Neural cell (in vitro differentiated cells): ENCODE data around the gene PGM2L1. TPM values are rescaled to one million over a fixed set of nuclear protein-coding genes. Genes with fewer than 3 reads are reported as not detected.
"Not testable (repeated sequence)": the region's sequence is repeated elsewhere in the genome, so short reads cannot be mapped to it uniquely, and the experiment has no call there.

Experiments used
- H2AFZ ChIP-seq: fragments of 200-600, 300-800 bp; sonication (generic), shearing (Covaris generic); 2 replicates; pipeline ENCODE4 v1.6.0; 2014; ENCODE audit warnings: low read depth, mild to moderate bottlenecking, antibody characterized with exemption, low read length, moderate library complexity
- H3F3A ChIP-seq: fragments of 200-600 bp; shearing (Covaris generic); 2 replicates; pipeline ENCODE4 v1.6.1; 2016; ENCODE audit warnings: mild to moderate bottlenecking, moderate library complexity, mixed read lengths, antibody characterized with exemption, low read length; ENCODE audit not compliant: insufficient read depth, poor library complexity, severe bottlenecking
- H3K27ac ChIP-seq: fragments of 200-600, 300-800 bp; sonication (generic), shearing (Covaris generic); 2 replicates; pipeline ENCODE4 v1.5.1; 2014; ENCODE audit warnings: mild to moderate bottlenecking, low read length, moderate library complexity
- H3K27me3 ChIP-seq: fragments of 300-800, 200-600 bp; sonication (generic), shearing (Covaris generic); 2 replicates; pipeline ENCODE4 v1.6.0; 2014; ENCODE audit warnings: mild to moderate bottlenecking, low read depth, low read length, moderate library complexity; ENCODE audit not compliant: insufficient read depth
- H3K36me3 ChIP-seq: fragments of 300-800, 200-600 bp; sonication (generic), shearing (Covaris generic); 2 replicates; pipeline ENCODE4 v1.5.1; 2014; ENCODE audit warnings: mild to moderate bottlenecking, antibody characterized with exemption, low read length, moderate library complexity; ENCODE audit not compliant: insufficient read depth
- H3K4me2 ChIP-seq: fragments of 300-800, 200-600 bp; sonication (generic), shearing (Covaris generic); 2 replicates; pipeline ENCODE4 v1.6.0; 2014; ENCODE audit warnings: mild to moderate bottlenecking, low read length
- H3K4me3 ChIP-seq: fragments of 300-800, 200-600 bp; sonication (generic), shearing (Covaris generic); 2 replicates; pipeline ENCODE4 v1.5.1; 2014; ENCODE audit warnings: mild to moderate bottlenecking, low read length, moderate library complexity
- H3K79me2 ChIP-seq: fragments of 200-600 bp; shearing (Covaris generic); replicated peaks from 2 replicates; pipeline ENCODE4 v1.6.0; 2014; ENCODE audit warnings: mild to moderate bottlenecking, low read length, moderate library complexity; ENCODE audit not compliant: insufficient read depth
- H3K9ac ChIP-seq: fragments of 300-800, 200-600 bp; sonication (generic), shearing (Covaris generic); 2 replicates; pipeline ENCODE4 v1.6.1; 2016; ENCODE audit warnings: mild to moderate bottlenecking, low read length, mixed read lengths
- H3K9me2 ChIP-seq: fragments of 200-600 bp; shearing (Covaris generic); 2 replicates; pipeline ENCODE4 v1.6.1; 2016; ENCODE audit warnings: mild to moderate bottlenecking, low read length, mixed read lengths; ENCODE audit not compliant: insufficient read depth
- H3K9me3 ChIP-seq: fragments of 200-600, 300-800 bp; sonication (generic), shearing (Covaris generic); 2 replicates; pipeline ENCODE4 v1.6.1; 2016; ENCODE audit warnings: mild to moderate bottlenecking, mixed run types, low read length, moderate library complexity, mixed read lengths
- H4K20me1 ChIP-seq: fragments of 200-600 bp; shearing (Covaris generic); 2 replicates; pipeline ENCODE4 v1.6.1; 2016; ENCODE audit warnings: mild to moderate bottlenecking, mixed run types; ENCODE audit not compliant: insufficient read depth
- EP300 ChIP-seq: fragments of 450-650 bp; conservative IDR thresholded peaks from 2 replicates; pipeline ENCODE4 v1.6.1; 2014; ENCODE audit warnings: antibody characterized with exemption, mild to moderate bottlenecking, moderate library complexity; ENCODE audit not compliant: poor library complexity, severe bottlenecking
- EZH2 ChIP-seq: fragments of 200-600, 300-800 bp; shearing (Covaris generic), sonication (generic); IDR thresholded peaks from 2 replicates; pipeline ENCODE4 v1.6.1; 2014; ENCODE audit warnings: antibody characterized with exemption, low read length, borderline replicate concordance, mild to moderate bottlenecking; ENCODE audit not compliant: insufficient read depth, poor library complexity, severe bottlenecking
- MXI1 ChIP-seq: fragments of 450-650 bp; conservative IDR thresholded peaks from 2 replicates; pipeline ENCODE4 v1.6.1; 2014; ENCODE audit warnings: antibody characterized with exemption, mild to moderate bottlenecking; ENCODE audit not compliant: poor library complexity, severe bottlenecking
- POLR2AphosphoS5 ChIP-seq: IDR thresholded peaks from 2 replicates; pipeline ENCODE4 v1.6.1; 2012
- RAD21 ChIP-seq: fragments of 450-650 bp; conservative IDR thresholded peaks from 2 replicates; pipeline ENCODE4 v1.6.1; 2014; ENCODE audit warnings: antibody characterized with exemption, mild to moderate bottlenecking, moderate library complexity
- SMC3 ChIP-seq: fragments of 450-650 bp; conservative IDR thresholded peaks from 2 replicates; pipeline ENCODE4 v1.6.1; 2014; ENCODE audit warnings: antibody characterized with exemption, mild to moderate bottlenecking, moderate library complexity; ENCODE audit not compliant: poor library complexity
- TAF1 ChIP-seq: IDR thresholded peaks from 2 replicates; pipeline ENCODE4 v1.6.1; 2012; ENCODE audit warnings: low read depth
- polyA plus RNA-seq: library from polyadenylated mRNA; depleted of rRNA; stranded (reverse); fragments of >200 nt; gene quantifications from 2 replicates; pipeline ENCODE4 v1.2.3, GENCODE V29; 2014
- TF ChIP-seq, protein P1 (sequence below): fragments of 450-650 bp; IDR thresholded peaks from 2 replicates; pipeline ENCODE4 v1.5.1; 2014; ENCODE audit warnings: antibody characterized with exemption, mild to moderate bottlenecking, moderate library complexity; ENCODE audit not compliant: poor library complexity, severe bottlenecking
- TF ChIP-seq, protein P2 (sequence below): IDR thresholded peaks from 2 replicates; pipeline ENCODE4 v1.6.1; 2012; ENCODE audit warnings: borderline replicate concordance

PGM2L1 gene
- polyA plus RNA-seq, 1 donor from 2014 or later: 95.0 TPM

DNA sequence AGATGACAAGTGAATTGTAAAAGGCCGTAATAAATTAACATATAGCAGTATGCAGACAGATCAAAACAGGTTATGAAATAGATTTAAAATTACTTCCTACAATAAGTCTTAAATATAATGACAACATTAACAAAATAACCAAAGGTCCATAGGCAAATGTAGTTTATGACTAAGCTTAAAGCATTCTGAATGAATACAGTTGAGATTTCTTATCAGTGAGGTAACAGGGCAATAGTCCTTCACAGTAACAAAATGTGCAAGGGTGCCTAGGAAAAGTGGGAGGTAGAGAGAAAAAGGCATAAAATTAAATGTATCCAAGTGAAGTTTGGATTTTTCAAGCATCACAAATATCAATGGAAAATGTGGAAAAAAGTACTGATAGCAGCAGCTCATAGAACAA, 65.9 kb downstream of the PGM2L1 start:
- Histone ChIP-seq H3K9ac (no peak overlapping the region), H3K79me2 (no peaks in the 10 kb centered on the region), H3K4me2 (no peak overlapping the region), H3K9me2 (no peaks in the 10 kb centered on the region), H2AFZ (no peak overlapping the region), H3F3A (no peaks in the 10 kb centered on the region), H4K20me1 (no peaks in the 10 kb centered on the region), H3K27me3 (no peaks in the 10 kb centered on the region), H3K36me3 (peaks cover 5% of the 10 kb centered on the region), H3K27ac (no peak overlapping the region), H3K9me3 (no peaks in the 10 kb centered on the region), H3K4me3 (no peak overlapping the region)
- TF ChIP-seq EZH2: no peak
- no peak for TF ChIP-seq TAF1
- no peak for TF ChIP-seq SMC3
- TF ChIP-seq, protein P1, sequence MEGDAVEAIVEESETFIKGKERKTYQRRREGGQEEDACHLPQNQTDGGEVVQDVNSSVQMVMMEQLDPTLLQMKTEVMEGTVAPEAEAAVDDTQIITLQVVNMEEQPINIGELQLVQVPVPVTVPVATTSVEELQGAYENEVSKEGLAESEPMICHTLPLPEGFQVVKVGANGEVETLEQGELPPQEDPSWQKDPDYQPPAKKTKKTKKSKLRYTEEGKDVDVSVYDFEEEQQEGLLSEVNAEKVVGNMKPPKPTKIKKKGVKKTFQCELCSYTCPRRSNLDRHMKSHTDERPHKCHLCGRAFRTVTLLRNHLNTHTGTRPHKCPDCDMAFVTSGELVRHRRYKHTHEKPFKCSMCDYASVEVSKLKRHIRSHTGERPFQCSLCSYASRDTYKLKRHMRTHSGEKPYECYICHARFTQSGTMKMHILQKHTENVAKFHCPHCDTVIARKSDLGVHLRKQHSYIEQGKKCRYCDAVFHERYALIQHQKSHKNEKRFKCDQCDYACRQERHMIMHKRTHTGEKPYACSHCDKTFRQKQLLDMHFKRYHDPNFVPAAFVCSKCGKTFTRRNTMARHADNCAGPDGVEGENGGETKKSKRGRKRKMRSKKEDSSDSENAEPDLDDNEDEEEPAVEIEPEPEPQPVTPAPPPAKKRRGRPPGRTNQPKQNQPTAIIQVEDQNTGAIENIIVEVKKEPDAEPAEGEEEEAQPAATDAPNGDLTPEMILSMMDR: no peak
- TF ChIP-seq POLR2AphosphoS5: no peak
- no peak for TF ChIP-seq EP300
- no peak for TF ChIP-seq RAD21
- TF ChIP-seq, protein P2, sequence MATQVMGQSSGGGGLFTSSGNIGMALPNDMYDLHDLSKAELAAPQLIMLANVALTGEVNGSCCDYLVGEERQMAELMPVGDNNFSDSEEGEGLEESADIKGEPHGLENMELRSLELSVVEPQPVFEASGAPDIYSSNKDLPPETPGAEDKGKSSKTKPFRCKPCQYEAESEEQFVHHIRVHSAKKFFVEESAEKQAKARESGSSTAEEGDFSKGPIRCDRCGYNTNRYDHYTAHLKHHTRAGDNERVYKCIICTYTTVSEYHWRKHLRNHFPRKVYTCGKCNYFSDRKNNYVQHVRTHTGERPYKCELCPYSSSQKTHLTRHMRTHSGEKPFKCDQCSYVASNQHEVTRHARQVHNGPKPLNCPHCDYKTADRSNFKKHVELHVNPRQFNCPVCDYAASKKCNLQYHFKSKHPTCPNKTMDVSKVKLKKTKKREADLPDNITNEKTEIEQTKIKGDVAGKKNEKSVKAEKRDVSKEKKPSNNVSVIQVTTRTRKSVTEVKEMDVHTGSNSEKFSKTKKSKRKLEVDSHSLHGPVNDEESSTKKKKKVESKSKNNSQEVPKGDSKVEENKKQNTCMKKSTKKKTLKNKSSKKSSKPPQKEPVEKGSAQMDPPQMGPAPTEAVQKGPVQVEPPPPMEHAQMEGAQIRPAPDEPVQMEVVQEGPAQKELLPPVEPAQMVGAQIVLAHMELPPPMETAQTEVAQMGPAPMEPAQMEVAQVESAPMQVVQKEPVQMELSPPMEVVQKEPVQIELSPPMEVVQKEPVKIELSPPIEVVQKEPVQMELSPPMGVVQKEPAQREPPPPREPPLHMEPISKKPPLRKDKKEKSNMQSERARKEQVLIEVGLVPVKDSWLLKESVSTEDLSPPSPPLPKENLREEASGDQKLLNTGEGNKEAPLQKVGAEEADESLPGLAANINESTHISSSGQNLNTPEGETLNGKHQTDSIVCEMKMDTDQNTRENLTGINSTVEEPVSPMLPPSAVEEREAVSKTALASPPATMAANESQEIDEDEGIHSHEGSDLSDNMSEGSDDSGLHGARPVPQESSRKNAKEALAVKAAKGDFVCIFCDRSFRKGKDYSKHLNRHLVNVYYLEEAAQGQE: no peak
- TF ChIP-seq MXI1: no peak

DNA sequence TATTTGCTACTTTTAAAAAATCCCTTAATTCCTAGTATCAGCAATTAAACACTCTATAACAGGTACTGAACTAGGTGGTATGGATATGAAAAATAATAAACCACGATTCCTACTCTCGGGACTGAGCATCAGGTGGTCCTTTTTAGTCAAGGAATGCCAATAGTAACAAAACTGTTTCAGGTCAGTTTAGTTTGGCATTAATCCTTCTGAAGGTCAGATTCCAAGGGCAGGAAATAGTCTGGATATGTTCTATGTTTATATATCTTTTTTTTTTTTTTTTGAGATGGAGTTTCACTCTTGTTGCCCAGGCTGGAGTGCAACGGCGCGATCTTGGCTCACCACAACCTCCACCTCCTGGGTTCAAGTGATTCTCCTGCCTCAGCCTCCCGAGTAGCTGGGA, 67.2 kb downstream of the PGM2L1 start:
- not testable (repeated sequence) for H3K9me3 ChIP-seq, H3K9ac ChIP-seq, H2AFZ ChIP-seq, H3K4me2 ChIP-seq, H3K27ac ChIP-seq, H3K9me2 ChIP-seq, H3K4me3 ChIP-seq, H4K20me1 ChIP-seq, H3F3A ChIP-seq, H3K79me2 ChIP-seq, H3K27me3 ChIP-seq, H3K36me3 ChIP-seq
